ENCODE results near the gene HBQ1. TPM values are rescaled to one million over a fixed set of nuclear protein-coding genes. Genes with fewer than 3 reads are reported as not detected.
A peak's percentile ranks its signal among the peaks of the same experiment; 100 is the strongest.
"Not testable (repeated sequence)": the region's sequence is repeated elsewhere in the genome, so short reads cannot be mapped to it uniquely, and the experiment has no call there.

HBQ1 gene
- total RNA-seq, 1 experiment from 2014 or later = 10.4 TPM

GRCh38 chr16:162271-162991 is 17.8 kb upstream of the HBQ1 start:
- no peaks in the 10 kb centered on the region for H3K27me3 ChIP-seq (ENCODE audit: control insufficient read depth, insufficient read depth, low read length)
- CTCF ChIA-PET = no interaction called here

DNA sequence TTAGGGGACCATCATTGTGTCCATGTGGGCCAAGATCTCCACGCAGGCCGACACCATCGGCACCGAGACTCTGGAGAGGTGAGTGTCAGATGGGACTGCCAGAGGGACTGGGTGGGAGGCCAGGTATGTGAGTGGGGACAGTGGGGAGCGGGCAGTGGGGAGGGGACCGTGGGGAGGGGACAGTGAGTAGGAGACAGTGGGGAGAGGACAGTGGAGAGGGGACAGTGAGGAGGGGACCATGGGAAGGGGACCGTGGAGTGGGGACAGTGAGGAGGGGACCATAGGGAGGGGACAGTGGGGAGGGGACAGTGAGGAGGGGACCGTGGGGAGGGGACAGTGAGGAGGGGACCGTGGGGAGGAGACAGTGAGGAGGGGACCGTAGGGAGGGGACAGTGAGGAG is 17.1 kb upstream of the HBQ1 start:
- CTCF ChIA-PET; H3K36me3 ChIP-seq (ENCODE audit: control insufficient read depth, insufficient read depth, low read length); intact Hi-C loops (cut with micrococcal nuclease; ENCODE audit: unreplicated experiment); H3K4me1 ChIP-seq (ENCODE audit: control insufficient read depth, insufficient read depth, low read length); POLR2A ChIA-PET; H3K27ac ChIP-seq (ENCODE audit: low read length); H3K9me3 ChIP-seq (ENCODE audit: control insufficient read depth, insufficient read depth, low read depth, low read length); DNase-seq (ENCODE audit: low read depth, low spot score); BruUV-seq (replicated peaks); ATAC-seq; in situ Hi-C loops (cut with HindIII; ENCODE audit: low pct_unique_long_range_greater_than_20kb, low sequenced_read_pairs); H3K4me3 ChIP-seq (ENCODE audit: low read depth in 2 of 2, low read length in 2 of 2); H3K27me3 ChIP-seq (ENCODE audit: control insufficient read depth, insufficient read depth, low read length): not testable (repeated sequence)

More at GRCh38 chr16:162271-162991, 17.8 kb upstream of the HBQ1 start:
- Histone ChIP-seq H3K9me3 (ENCODE audit: control insufficient read depth, insufficient read depth, low read depth, low read length) (no peaks in the 10 kb centered on the region), H3K4me1 (ENCODE audit: control insufficient read depth, insufficient read depth, low read length) (no peaks in the 10 kb centered on the region), H3K36me3 (ENCODE audit: control insufficient read depth, insufficient read depth, low read length) (no peaks in the 10 kb centered on the region), H3K4me3 (ENCODE audit: low read depth in 2 of 2, low read length in 2 of 2) (no peak overlapping the region), H3K27ac (ENCODE audit: low read length) (no peak overlapping the region)
- in situ Hi-C loops (cut with HindIII; ENCODE audit: low pct_unique_long_range_greater_than_20kb, low sequenced_read_pairs) (no loop called here), intact Hi-C loops (cut with micrococcal nuclease; ENCODE audit: unreplicated experiment) (no loop called here)
- no TSS peak for BruUV-seq (replicated peaks)
- TF ChIP-seq TCF7L2 (IDR thresholded peaks at IDR 0.05; ENCODE audit: low read depth, low read length) (no peak), SIN3A (IDR thresholded peaks at IDR 0.05; ENCODE audit: borderline replicate concordance, insufficient read depth, low read depth, low read length) (no peak), POLR2AphosphoS5 (IDR thresholded peaks at IDR 0.05; ENCODE audit: low read depth, low read length) (no peak), CTCF (IDR thresholded peaks at IDR 0.05) (no peak)
- TF ChIP-seq, protein P1, sequence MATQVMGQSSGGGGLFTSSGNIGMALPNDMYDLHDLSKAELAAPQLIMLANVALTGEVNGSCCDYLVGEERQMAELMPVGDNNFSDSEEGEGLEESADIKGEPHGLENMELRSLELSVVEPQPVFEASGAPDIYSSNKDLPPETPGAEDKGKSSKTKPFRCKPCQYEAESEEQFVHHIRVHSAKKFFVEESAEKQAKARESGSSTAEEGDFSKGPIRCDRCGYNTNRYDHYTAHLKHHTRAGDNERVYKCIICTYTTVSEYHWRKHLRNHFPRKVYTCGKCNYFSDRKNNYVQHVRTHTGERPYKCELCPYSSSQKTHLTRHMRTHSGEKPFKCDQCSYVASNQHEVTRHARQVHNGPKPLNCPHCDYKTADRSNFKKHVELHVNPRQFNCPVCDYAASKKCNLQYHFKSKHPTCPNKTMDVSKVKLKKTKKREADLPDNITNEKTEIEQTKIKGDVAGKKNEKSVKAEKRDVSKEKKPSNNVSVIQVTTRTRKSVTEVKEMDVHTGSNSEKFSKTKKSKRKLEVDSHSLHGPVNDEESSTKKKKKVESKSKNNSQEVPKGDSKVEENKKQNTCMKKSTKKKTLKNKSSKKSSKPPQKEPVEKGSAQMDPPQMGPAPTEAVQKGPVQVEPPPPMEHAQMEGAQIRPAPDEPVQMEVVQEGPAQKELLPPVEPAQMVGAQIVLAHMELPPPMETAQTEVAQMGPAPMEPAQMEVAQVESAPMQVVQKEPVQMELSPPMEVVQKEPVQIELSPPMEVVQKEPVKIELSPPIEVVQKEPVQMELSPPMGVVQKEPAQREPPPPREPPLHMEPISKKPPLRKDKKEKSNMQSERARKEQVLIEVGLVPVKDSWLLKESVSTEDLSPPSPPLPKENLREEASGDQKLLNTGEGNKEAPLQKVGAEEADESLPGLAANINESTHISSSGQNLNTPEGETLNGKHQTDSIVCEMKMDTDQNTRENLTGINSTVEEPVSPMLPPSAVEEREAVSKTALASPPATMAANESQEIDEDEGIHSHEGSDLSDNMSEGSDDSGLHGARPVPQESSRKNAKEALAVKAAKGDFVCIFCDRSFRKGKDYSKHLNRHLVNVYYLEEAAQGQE (IDR thresholded peaks at IDR 0.05; ENCODE audit: insufficient read depth in 1 of 2, low read depth in 2 of 2, low read length in 1 of 2) = no peak
- no peak for DNase-seq (ENCODE audit: low read depth, low spot score)
- no peak for ATAC-seq
- POLR2A ChIA-PET = no interaction called here

DNA sequence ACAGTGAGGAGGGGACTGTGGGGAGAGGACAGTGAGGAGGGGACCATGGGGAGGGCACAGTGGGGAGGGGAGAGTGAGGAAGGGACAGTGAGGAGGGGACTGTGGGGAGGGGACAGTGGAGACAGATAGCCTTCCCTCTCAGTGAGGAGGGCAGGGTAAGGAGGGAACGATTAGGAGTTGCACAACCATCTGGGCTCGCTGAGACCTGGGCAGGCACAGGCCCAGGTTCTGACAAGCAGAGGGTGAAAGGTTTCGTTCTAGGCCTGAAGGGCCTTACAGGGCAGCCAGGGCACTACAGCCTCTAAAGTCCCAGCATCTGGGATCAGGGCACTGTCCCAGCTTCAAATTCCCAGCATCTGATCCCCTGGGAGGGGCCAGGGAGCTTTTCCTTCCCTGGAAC is 16.6 kb upstream of the HBQ1 start:
- H3K27me3 ChIP-seq (ENCODE audit: control insufficient read depth, insufficient read depth, low read length); in situ Hi-C loops (cut with HindIII; ENCODE audit: low pct_unique_long_range_greater_than_20kb, low sequenced_read_pairs); H3K27ac ChIP-seq (ENCODE audit: low read length); POLR2A ChIA-PET; H3K9me3 ChIP-seq (ENCODE audit: control insufficient read depth, insufficient read depth, low read depth, low read length); BruUV-seq (replicated peaks); H3K4me1 ChIP-seq (ENCODE audit: control insufficient read depth, insufficient read depth, low read length); H3K4me3 ChIP-seq (ENCODE audit: low read depth in 2 of 2, low read length in 2 of 2); CTCF ChIA-PET; DNase-seq (ENCODE audit: low read depth, low spot score); H3K36me3 ChIP-seq (ENCODE audit: control insufficient read depth, insufficient read depth, low read length); intact Hi-C loops (cut with micrococcal nuclease; ENCODE audit: unreplicated experiment): not testable (repeated sequence)
- peak; percentile 42; the same call in 1 of the 2 replicates for ATAC-seq

- DNase-seq (ENCODE audit: low read depth, low spot score); H3K36me3 ChIP-seq (ENCODE audit: control insufficient read depth, insufficient read depth, low read length); H3K4me3 ChIP-seq (ENCODE audit: low read depth in 2 of 2, low read length in 2 of 2); BruUV-seq (replicated peaks); POLR2A ChIA-PET; intact Hi-C loops (cut with micrococcal nuclease; ENCODE audit: unreplicated experiment); H3K9me3 ChIP-seq (ENCODE audit: control insufficient read depth, insufficient read depth, low read depth, low read length); CTCF ChIA-PET; H3K27me3 ChIP-seq (ENCODE audit: control insufficient read depth, insufficient read depth, low read length); H3K27ac ChIP-seq (ENCODE audit: low read length); H3K4me1 ChIP-seq (ENCODE audit: control insufficient read depth, insufficient read depth, low read length); in situ Hi-C loops (cut with HindIII; ENCODE audit: low pct_unique_long_range_greater_than_20kb, low sequenced_read_pairs): not testable (repeated sequence)
- ATAC-seq = peak; percentile 20; the same call in 1 of the 2 replicates
These were observed 16.0 kb upstream of the HBQ1 start for GRCh38 chr16:164134-164823.

All from Panc1 (cell line).